ENCODE results near the gene SNRPD2.

DNA sequence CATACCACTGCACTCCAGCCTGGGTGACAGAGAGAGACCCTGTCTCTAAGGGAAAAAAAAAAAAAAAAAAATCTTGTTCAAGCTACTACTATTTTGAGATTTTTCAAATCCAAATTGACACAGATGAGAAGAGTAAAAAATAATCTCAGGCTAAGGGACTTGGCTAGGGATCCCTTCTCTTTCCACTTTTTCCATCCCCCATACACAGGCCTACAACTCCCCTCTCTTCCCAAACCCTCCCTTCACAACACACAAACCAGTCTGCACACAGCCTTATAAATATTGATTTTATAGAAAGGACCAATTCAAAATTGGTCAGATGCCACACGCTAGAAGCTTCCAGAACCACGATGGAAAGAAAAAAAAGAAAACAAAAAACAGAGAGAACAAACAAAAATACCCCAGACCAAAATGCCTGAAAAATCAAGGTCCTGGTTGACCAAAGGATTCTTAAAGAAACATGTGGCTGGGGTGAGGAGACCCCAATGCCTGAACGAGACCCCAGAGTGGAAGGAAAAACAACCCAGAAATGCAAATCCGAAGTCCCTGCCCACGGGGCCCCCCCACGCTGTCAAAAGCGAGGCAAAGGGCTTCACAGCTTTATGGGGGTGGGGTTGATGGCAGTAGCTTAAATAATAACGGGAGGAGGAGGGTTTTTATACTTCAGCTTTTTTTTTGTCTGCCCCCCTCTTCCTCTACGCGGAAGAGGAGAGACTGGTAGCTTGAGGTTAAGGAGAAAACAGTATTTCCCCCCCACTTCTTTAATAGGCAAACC, 18.8 kb upstream of the SNRPD2 start:
- TF ChIP-seq CTCF (IDR thresholded peaks at IDR 0.05) (no peak), POLR2A (IDR thresholded peaks at IDR 0.05) (no peak)
